Measurements from ENCODE around the gene ATP1A2.

ATP1A2 gene

DNA sequence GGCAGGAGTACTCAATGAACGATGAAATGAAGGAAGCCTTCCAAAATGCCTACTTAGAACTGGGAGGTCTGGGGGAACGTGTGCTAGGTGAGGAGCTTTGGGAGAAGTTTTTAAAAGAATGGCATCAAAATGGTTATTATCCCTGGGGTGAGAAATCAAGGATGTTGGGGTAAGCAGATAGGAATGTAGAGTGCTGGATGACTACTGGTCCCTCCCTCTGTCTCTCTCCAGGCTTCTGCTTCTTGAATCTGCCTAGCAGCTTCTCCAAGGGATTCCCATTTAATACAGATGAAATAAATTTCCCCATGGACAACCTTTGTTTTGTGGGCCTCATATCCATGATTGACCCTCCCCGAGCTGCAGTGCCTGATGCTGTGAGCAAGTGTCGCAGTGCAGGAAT lies 55.8 kb downstream of the ATP1A2 start:
- Histone ChIP-seq H3K27ac (ENCODE audit: low read depth, low read length, poor library complexity, severe bottlenecking) (no peak overlapping the region), H3K4me3 (ENCODE audit: low read depth, low read length, poor library complexity, severe bottlenecking) (no peak overlapping the region), H3K4me1 (ENCODE audit: insufficient read depth, low read length, severe bottlenecking) (peaks cover 4% of the 10 kb centered on the region), H3K9ac (ENCODE audit: low read length) (no peak overlapping the region), H3K27me3 (ENCODE audit: insufficient read depth, low read length) (peaks cover 5% of the 10 kb centered on the region; the same call in 1 of the 2 replicates), H3K36me3 (ENCODE audit: insufficient read depth, low read length) (no peaks in the 10 kb centered on the region), H3K4me2 (ENCODE audit: low read length) (no peak overlapping the region), H4K20me1 (ENCODE audit: insufficient read depth, low read length) (no peaks in the 10 kb centered on the region), H3K9me3 (ENCODE audit: low read length) (no peaks in the 10 kb centered on the region), H3K79me2 (ENCODE audit: insufficient read depth, low read length) (no peaks in the 10 kb centered on the region), H2AFZ (ENCODE audit: low read length) (no peak overlapping the region), H3F3A (ENCODE audit: insufficient read depth, low read length) (no peaks in the 10 kb centered on the region), H3K9me2 (ENCODE audit: low read depth, low read length) (no peaks in the 10 kb centered on the region)
- TF ChIP-seq, protein P1, sequence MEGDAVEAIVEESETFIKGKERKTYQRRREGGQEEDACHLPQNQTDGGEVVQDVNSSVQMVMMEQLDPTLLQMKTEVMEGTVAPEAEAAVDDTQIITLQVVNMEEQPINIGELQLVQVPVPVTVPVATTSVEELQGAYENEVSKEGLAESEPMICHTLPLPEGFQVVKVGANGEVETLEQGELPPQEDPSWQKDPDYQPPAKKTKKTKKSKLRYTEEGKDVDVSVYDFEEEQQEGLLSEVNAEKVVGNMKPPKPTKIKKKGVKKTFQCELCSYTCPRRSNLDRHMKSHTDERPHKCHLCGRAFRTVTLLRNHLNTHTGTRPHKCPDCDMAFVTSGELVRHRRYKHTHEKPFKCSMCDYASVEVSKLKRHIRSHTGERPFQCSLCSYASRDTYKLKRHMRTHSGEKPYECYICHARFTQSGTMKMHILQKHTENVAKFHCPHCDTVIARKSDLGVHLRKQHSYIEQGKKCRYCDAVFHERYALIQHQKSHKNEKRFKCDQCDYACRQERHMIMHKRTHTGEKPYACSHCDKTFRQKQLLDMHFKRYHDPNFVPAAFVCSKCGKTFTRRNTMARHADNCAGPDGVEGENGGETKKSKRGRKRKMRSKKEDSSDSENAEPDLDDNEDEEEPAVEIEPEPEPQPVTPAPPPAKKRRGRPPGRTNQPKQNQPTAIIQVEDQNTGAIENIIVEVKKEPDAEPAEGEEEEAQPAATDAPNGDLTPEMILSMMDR (IDR thresholded peaks at IDR 0.05; ENCODE audit: low read length) = no peak
- no peak for TF ChIP-seq EZH2 (IDR thresholded peaks at IDR 0.05; ENCODE audit: borderline replicate concordance, low read length)

DNA sequence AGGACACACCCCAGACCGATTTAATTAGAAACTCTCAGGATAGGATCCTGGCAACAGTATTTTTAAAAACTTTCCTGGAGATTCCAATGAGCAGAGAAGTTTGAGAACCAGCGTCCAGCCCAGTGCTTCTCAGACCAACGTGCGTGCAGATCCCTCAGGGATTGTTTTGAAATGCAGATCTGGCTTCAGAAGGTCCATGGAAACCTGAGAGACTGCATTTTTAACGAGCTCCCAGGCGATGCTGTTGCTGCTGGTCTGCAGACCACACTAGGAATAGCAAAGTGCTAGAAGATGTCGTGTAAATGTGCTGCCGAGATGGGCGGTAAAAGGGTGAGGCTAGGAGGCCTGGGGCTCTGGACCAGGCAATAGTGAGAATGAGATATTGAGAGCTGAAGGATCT lies 56.4 kb downstream of the ATP1A2 start:
- Histone ChIP-seq H3K9me2 (ENCODE audit: low read depth, low read length) (no peaks in the 10 kb centered on the region), H3K36me3 (ENCODE audit: insufficient read depth, low read length) (no peaks in the 10 kb centered on the region), H2AFZ (ENCODE audit: low read length) (no peak overlapping the region), H3K79me2 (ENCODE audit: insufficient read depth, low read length) (no peaks in the 10 kb centered on the region), H3K4me1 (ENCODE audit: insufficient read depth, low read length, severe bottlenecking) (peaks cover 4% of the 10 kb centered on the region), H3K4me3 (ENCODE audit: low read depth, low read length, poor library complexity, severe bottlenecking) (no peak overlapping the region), H3K4me2 (ENCODE audit: low read length) (no peak overlapping the region), H3K9me3 (ENCODE audit: low read length) (no peaks in the 10 kb centered on the region), H3K27ac (ENCODE audit: low read depth, low read length, poor library complexity, severe bottlenecking) (no peak overlapping the region), H3K27me3 (ENCODE audit: insufficient read depth, low read length) (peaks cover 5% of the 10 kb centered on the region; the same call in 1 of the 2 replicates), H3F3A (ENCODE audit: insufficient read depth, low read length) (no peaks in the 10 kb centered on the region), H3K9ac (ENCODE audit: low read length) (no peak overlapping the region), H4K20me1 (ENCODE audit: insufficient read depth, low read length) (no peaks in the 10 kb centered on the region)
- no peak for TF ChIP-seq EZH2 (IDR thresholded peaks at IDR 0.05; ENCODE audit: borderline replicate concordance, low read length)
- TF ChIP-seq, protein P1 (IDR thresholded peaks at IDR 0.05; ENCODE audit: low read length) = no peak

DNA sequence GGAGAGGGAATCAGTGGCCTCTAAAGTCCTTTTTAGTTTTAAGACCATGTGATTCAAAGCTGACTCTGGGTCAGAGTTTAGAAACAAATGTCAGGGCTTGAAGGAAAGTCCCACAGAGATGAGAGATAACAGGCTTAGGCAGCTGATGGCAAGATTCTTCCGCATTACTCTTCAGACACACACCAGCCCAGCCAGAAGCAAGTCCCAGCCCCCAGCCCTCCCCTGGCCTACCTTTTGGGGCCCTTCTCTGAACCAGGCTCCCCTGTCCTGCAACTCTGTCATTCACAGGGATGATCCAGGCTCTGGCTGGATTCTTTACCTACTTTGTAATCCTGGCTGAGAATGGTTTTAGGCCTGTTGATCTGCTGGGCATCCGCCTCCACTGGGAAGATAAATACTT lies 61.7 kb downstream of the ATP1A2 start:
- TF ChIP-seq EZH2 (IDR thresholded peaks at IDR 0.05; ENCODE audit: borderline replicate concordance, low read length) = no peak
- TF ChIP-seq, protein P1 (IDR thresholded peaks at IDR 0.05; ENCODE audit: low read length) = no peak
- Histone ChIP-seq H3K9me2 (ENCODE audit: low read depth, low read length) (no peaks in the 10 kb centered on the region), H3K27me3 (ENCODE audit: insufficient read depth, low read length) (peaks cover 5% of the 10 kb centered on the region; the same call in 1 of the 2 replicates)

More for the DNA sequence above, 61.7 kb downstream of the ATP1A2 start:
- no peaks in the 10 kb centered on the region for H3K9me3 ChIP-seq (ENCODE audit: low read length)
- H3K27ac ChIP-seq (ENCODE audit: low read depth, low read length, poor library complexity, severe bottlenecking) = no peak overlapping the region
- H3K79me2 ChIP-seq (ENCODE audit: insufficient read depth, low read length) = no peaks in the 10 kb centered on the region
- no peak overlapping the region for H2AFZ ChIP-seq (ENCODE audit: low read length)
- H3K9ac ChIP-seq (ENCODE audit: low read length) = no peak overlapping the region
- H3K36me3 ChIP-seq (ENCODE audit: insufficient read depth, low read length) = no peaks in the 10 kb centered on the region
- H3K4me1 ChIP-seq (ENCODE audit: insufficient read depth, low read length, severe bottlenecking) = no peaks in the 10 kb centered on the region
- no peak overlapping the region for H3K4me3 ChIP-seq (ENCODE audit: low read depth, low read length, poor library complexity, severe bottlenecking)
- no peak overlapping the region for H3K4me2 ChIP-seq (ENCODE audit: low read length)
- H4K20me1 ChIP-seq (ENCODE audit: insufficient read depth, low read length) = no peaks in the 10 kb centered on the region
- H3F3A ChIP-seq (ENCODE audit: insufficient read depth, low read length) = no peaks in the 10 kb centered on the region
